Ishikawa (cell line): ENCODE measurements around the gene NLRC5.
A peak's percentile ranks its signal among the peaks of the same experiment; 100 is the strongest.

Experiments used
- CEBPB ChIP-seq: IDR thresholded peaks from 2 replicates; pipeline ENCODE4 v1.6.1; 2012
- EGR1 ChIP-seq: IDR thresholded peaks from 2 replicates; pipeline ENCODE4 v1.6.1; 2012
- EP300 ChIP-seq: IDR thresholded peaks from 2 replicates; pipeline ENCODE4 v1.6.1; 2012; ENCODE audit warnings: borderline replicate concordance
- RAD21 ChIP-seq: IDR thresholded peaks from 2 replicates; pipeline ENCODE4 v1.6.1; 2012; ENCODE audit warnings: low read depth
- TAF1 ChIP-seq: IDR thresholded peaks from 2 replicates; pipeline ENCODE4 v1.6.1; 2012; ENCODE audit warnings: low read depth, mild to moderate bottlenecking
- YY1 ChIP-seq: IDR thresholded peaks from 2 replicates; pipeline ENCODE4 v1.6.1; 2012; ENCODE audit warnings: low read depth
- TF ChIP-seq, protein P1 (sequence below): IDR thresholded peaks from 2 replicates; pipeline ENCODE4 v1.6.1; 2012
- TF ChIP-seq, protein P2 (sequence below): IDR thresholded peaks from 2 replicates; pipeline ENCODE4 v1.6.1; 2012; ENCODE audit warnings: low read depth, mild to moderate bottlenecking

- TF ChIP-seq, protein P1, sequence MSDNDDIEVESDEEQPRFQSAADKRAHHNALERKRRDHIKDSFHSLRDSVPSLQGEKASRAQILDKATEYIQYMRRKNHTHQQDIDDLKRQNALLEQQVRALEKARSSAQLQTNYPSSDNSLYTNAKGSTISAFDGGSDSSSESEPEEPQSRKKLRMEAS: no peak
- TF ChIP-seq TAF1 (no peak), EP300 (no peak), RAD21 (no peak), EGR1 (no peak), CEBPB (no peak), YY1 (no peak)
- TF ChIP-seq, protein P2, sequence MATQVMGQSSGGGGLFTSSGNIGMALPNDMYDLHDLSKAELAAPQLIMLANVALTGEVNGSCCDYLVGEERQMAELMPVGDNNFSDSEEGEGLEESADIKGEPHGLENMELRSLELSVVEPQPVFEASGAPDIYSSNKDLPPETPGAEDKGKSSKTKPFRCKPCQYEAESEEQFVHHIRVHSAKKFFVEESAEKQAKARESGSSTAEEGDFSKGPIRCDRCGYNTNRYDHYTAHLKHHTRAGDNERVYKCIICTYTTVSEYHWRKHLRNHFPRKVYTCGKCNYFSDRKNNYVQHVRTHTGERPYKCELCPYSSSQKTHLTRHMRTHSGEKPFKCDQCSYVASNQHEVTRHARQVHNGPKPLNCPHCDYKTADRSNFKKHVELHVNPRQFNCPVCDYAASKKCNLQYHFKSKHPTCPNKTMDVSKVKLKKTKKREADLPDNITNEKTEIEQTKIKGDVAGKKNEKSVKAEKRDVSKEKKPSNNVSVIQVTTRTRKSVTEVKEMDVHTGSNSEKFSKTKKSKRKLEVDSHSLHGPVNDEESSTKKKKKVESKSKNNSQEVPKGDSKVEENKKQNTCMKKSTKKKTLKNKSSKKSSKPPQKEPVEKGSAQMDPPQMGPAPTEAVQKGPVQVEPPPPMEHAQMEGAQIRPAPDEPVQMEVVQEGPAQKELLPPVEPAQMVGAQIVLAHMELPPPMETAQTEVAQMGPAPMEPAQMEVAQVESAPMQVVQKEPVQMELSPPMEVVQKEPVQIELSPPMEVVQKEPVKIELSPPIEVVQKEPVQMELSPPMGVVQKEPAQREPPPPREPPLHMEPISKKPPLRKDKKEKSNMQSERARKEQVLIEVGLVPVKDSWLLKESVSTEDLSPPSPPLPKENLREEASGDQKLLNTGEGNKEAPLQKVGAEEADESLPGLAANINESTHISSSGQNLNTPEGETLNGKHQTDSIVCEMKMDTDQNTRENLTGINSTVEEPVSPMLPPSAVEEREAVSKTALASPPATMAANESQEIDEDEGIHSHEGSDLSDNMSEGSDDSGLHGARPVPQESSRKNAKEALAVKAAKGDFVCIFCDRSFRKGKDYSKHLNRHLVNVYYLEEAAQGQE: 0 out of 2 replicates have a peak, but pooled peaks have one; percentile 13
Measured at GRCh38 chr16:56946767-56947603, 42.4 kb upstream of the NLRC5 start.
